Measurements from ENCODE around the gene SUSD1. TPM values are rescaled to one million over a fixed set of nuclear protein-coding genes. Genes with fewer than 3 reads are reported as not detected.
"Not testable (repeated sequence)": the region's sequence is repeated elsewhere in the genome, so short reads cannot be mapped to it uniquely, and the experiment has no call there.

Gene SUSD1
- total and polyA plus RNA-seq, 4 experiments from 2014 or later: 3.6 to 8.4 (median 5.8) TPM

DNA sequence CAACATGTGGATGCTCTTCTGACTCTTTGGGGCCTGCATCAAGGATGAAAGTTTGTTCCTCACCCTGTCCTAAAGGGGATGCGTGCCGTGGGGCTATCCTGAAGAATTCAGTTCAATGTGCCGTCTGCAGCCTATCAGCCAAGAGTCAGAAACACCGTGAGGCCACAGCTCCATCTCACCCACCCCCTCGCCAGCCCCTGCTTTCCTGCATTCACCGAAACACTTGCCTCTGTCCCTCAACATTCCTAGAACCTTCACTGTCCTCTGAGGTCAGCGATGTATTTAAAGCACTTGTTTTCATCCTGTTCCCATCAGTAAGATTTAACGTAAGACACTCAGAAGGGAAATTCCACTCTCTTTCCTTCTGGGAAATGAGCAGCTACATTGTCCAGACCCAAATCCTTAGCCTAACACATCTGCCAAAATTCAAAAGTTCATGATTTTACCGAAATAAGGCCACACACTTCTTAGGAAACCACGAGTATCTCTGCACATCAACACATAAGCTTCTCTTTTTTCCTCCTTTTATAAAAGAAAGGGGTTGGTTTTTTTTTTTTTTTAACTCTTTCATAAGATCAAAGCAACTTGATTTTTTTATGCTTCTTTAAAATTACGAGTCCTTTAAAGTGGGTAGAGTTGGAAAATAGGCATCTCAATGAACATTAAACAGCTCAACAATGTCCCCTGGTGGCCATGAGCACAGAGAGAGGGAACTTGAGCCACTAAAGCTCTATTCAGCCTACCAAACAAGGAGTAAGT, 100.7 kb downstream of the SUSD1 start:
- Mint-ChIP-seq H3K4me3 (peak overlapping the region; percentile 51 to 82 (median 74)), H3K27me3 (no peaks in the 10 kb centered on the region), H3K9me3 (no peaks in the 10 kb centered on the region), H3K4me1 (peaks cover 23 to 41% (median 29%) of the 10 kb centered on the region in 4 donors), H3K27ac (peak overlapping the region; percentile 20 to 82 (median 46)), H3K36me3 (peaks cover 4 to 8% of the 10 kb centered on the region in 2 donors)
- peak; percentile 74 to 77 (median 75) for DNase-seq
- ChIA-PET POLR2A (ENCODE audit: partially characterized antibody) (interaction anchor here (0.7 to 1.7 kb wide), 8 partner anchors 36 to 477 kb away, joined by 3 to 11 read pairs (median 5); partner anchors contain the start of genes PTBP3 and UGCG), CTCF (ENCODE audit: partially characterized antibody) (interaction anchor here (0.6 to 8.2 kb wide), 71 partner anchors 10 to 600 kb away, joined by 3 to 216 read pairs (median 5); partner anchors contain the start of gene UGCG)
- Histone ChIP-seq H3K27me3 (ENCODE audit: insufficient read depth, low read length) (no peaks in the 10 kb centered on the region), H3K4me1 (ENCODE audit: insufficient read depth, low read length) (peaks cover 26% of the 10 kb centered on the region), H3K36me3 (ENCODE audit: insufficient read depth, low read length) (no peaks in the 10 kb centered on the region), H3K27ac (ENCODE audit: low read depth, low read length) (no peak overlapping the region), H3K9me3 (ENCODE audit: control insufficient read depth in 1 of 2, low read length in 2 of 2) (no peaks in the 10 kb centered on the region), H3K4me3 (ENCODE audit: low read length in 2 of 2) (no peak overlapping the region)
- intact Hi-C loops (cut with micrococcal nuclease): loop anchor here (1.0 kb wide), 4 partner anchors 148 to 476 kb away; partner anchors contain the start of gene UGCG

DNA sequence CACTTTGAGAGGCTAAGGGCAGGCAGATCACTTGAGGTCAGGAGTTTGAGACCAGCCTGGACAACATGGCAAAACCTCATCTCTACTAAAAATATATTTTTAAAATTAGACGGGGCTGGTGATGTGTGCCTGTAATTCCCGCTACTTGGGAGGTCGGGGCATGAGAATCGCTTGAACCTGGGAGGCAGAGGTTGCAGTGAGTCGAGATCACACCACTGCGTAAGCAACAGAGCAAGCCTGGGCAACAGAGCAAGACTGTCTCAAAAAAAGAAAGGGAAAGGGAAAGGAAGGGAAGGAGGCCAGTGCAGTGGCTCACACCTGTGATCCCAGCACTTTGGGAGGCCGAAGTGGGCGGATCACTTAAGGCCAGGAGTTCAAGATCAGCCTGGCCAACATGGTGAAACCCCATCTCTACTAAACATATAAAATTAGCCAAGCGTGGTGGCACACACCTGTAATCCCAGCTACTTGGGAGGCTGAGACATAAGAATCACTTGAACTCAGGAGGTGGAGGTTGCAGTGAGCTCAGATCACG, 101.4 kb downstream of the SUSD1 start:
- not testable (repeated sequence) for H3K27me3 ChIP-seq (ENCODE audit: insufficient read depth, low read length); DNase-seq; H3K4me3 ChIP-seq (ENCODE audit: low read length in 2 of 2); H3K36me3 ChIP-seq (ENCODE audit: insufficient read depth, low read length); H3K9me3 Mint-ChIP-seq; H3K27me3 Mint-ChIP-seq; H3K27ac ChIP-seq (ENCODE audit: low read depth, low read length); H3K9me3 ChIP-seq (ENCODE audit: control insufficient read depth in 1 of 2, low read length in 2 of 2)
- H3K4me3 Mint-ChIP-seq: peak overlapping the region in 3 of 8 donors; percentile 31 to 52 (median 47)
- POLR2A ChIA-PET (ENCODE audit: partially characterized antibody): interaction anchor here (1.3 to 1.7 kb wide), 3 partner anchors 147 to 307 kb away, joined by 3 to 8 read pairs (median 3); partner anchors contain the start of gene PTBP3
- intact Hi-C loops (cut with micrococcal nuclease): loop anchor here (1.0 kb wide), 4 partner anchors 147 to 475 kb away; partner anchors contain the start of gene UGCG
- CTCF ChIA-PET (ENCODE audit: partially characterized antibody): interaction anchor here (0.9 to 8.2 kb wide), 26 partner anchors 17 to 477 kb away, joined by 3 to 216 read pairs (median 8); partner anchors contain the start of gene UGCG
- peak overlapping the region in 1 of 7 donors; percentile 16 for H3K27ac Mint-ChIP-seq
- peaks cover 23 to 41% (median 29%) of the 10 kb centered on the region in 4 donors for H3K4me1 Mint-ChIP-seq
- H3K36me3 Mint-ChIP-seq: peaks cover 8 to 11% of the 10 kb centered on the region in 2 donors
- peaks cover 26% of the 10 kb centered on the region for H3K4me1 ChIP-seq (ENCODE audit: insufficient read depth, low read length)

DNA sequence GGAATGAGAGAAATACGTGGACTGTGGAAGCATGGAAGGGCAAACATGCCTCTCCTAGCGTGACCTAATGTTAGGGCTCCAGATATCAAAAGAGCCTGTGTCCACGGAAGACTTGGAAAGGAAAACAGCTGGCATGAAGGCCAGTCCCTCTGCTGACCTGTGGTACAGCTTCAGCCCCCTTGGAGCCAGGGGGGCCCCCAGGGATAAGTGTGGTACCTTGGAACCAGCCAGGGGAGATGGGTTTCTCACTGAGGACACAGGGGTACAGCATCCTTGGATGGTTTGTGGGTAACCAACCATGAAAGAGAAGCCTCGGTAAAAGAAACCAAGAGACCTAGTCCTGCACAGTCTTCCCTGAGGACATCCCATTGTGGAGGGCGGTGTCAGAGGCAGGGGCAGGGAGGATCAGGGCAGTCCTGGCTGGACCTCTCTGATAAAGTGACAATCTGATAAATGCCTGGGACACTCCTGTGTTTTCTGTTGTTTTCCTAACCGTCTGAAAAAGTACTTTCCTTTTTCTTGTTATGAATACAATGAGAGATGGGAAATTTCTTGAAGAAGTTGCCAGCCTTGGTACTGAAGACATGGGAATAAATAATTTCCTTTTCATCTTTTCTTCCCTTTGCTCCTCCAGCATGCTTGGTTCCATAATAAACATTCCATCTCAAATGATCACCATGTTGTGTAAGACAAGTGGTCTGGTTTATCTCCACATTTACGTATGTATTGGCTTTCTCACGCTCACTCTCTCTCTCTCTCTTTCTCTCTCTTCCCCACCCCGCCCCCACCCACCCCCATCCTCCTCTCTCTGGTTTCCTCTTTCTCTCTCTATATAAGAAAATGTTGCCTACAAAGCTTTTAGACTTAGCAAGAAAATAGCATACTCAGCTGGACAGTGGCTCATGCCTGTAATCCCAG, 102.1 kb downstream of the SUSD1 start:
- H3K27me3 Mint-ChIP-seq: no peaks in the 10 kb centered on the region
- no peaks in the 10 kb centered on the region for H3K36me3 ChIP-seq (ENCODE audit: insufficient read depth, low read length)
- peaks cover 23 to 41% (median 29%) of the 10 kb centered on the region in 4 donors for H3K4me1 Mint-ChIP-seq
- CTCF ChIA-PET (ENCODE audit: partially characterized antibody): interaction anchor here (1.3 to 8.2 kb wide), 12 partner anchors 9 to 313 kb away, joined by 3 to 216 read pairs (median 12); partner anchors contain the start of gene UGCG
- H3K4me3 Mint-ChIP-seq: peak overlapping the region in 1 of 8 donors; percentile 23
- peaks cover 26% of the 10 kb centered on the region for H3K4me1 ChIP-seq (ENCODE audit: insufficient read depth, low read length)
- H3K9me3 Mint-ChIP-seq: no peaks in the 10 kb centered on the region
- H3K27ac Mint-ChIP-seq: no peak overlapping the region
- no peak for DNase-seq
- intact Hi-C loops (cut with micrococcal nuclease): no loop called here
- H3K27ac ChIP-seq (ENCODE audit: low read depth, low read length): no peak overlapping the region
- no peaks in the 10 kb centered on the region for H3K9me3 ChIP-seq (ENCODE audit: control insufficient read depth in 1 of 2, low read length in 2 of 2)
- no peak overlapping the region for H3K4me3 ChIP-seq (ENCODE audit: low read length in 2 of 2)
- no peaks in the 10 kb centered on the region for H3K27me3 ChIP-seq (ENCODE audit: insufficient read depth, low read length)
- H3K36me3 Mint-ChIP-seq: peaks cover 11 to 16% of the 10 kb centered on the region in 2 donors
- POLR2A ChIA-PET (ENCODE audit: partially characterized antibody): no interaction called here

GRCh38 chr9:112069318-112070169, 105.6 kb downstream of the SUSD1 start:
- CTCF ChIA-PET (ENCODE audit: partially characterized antibody): interaction anchor here (0.9 kb wide), 1 partner anchor 18 kb away, joined by 3 read pairs; no protein-coding TSS in a partner anchor
- Mint-ChIP-seq H3K4me1 (peaks cover 10 to 20% (median 13%) of the 10 kb centered on the region in 4 donors), H3K36me3 (peaks cover 7 to 18% of the 10 kb centered on the region in 2 donors), H3K9me3 (no peaks in the 10 kb centered on the region), H3K27me3 (no peaks in the 10 kb centered on the region), H3K4me3 (no peak overlapping the region), H3K27ac (no peak overlapping the region)
- Histone ChIP-seq H3K27me3 (ENCODE audit: insufficient read depth, low read length) (no peaks in the 10 kb centered on the region), H3K4me1 (ENCODE audit: insufficient read depth, low read length) (peaks cover 15% of the 10 kb centered on the region), H3K4me3 (ENCODE audit: low read length in 2 of 2) (no peak overlapping the region), H3K36me3 (ENCODE audit: insufficient read depth, low read length) (no peaks in the 10 kb centered on the region), H3K9me3 (ENCODE audit: control insufficient read depth in 1 of 2, low read length in 2 of 2) (no peaks in the 10 kb centered on the region), H3K27ac (ENCODE audit: low read depth, low read length) (no peak overlapping the region)
- intact Hi-C loops (cut with micrococcal nuclease): no loop called here
- POLR2A ChIA-PET (ENCODE audit: partially characterized antibody): no interaction called here
- DNase-seq: no peak

DNA sequence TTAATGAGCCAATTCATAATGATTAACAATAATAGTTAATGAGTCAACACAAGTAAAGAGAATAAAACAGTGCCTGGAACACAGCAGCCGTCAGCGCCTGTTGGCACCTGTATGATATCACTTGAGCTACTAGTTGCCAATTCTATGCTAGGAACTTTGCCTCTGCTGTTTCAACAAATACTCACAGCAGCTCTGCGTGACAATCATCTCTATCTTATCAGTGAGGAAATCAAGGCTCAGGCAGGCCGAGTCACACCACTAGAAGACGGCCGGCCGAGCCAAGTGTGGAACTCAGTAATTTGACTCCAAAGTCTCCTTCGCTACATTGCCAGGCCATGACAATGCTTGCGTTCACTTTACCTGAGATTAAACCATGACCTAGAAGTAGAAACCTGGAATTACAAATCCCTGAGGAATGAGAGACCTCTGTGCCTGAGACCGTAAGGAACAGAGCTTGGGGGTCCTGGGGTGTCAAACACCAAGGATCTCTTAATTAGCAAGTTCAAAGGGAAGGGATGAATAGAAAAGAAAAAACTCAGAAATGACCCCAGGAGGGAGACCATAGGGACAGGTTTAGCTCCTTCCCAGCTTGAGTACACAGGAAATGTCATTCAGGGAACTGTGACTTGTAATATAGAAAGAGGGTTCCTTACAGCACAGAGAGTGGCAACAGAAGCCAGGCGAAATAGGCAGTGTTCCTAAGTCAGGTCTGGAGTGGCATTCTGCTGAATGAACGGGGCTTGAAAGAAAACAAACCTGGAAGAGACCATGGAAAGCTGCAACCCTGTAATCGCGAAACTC, 109.1 kb downstream of the SUSD1 start:
- POLR2A ChIA-PET (ENCODE audit: partially characterized antibody): no interaction called here
- peak overlapping the region in 1 of 7 donors; percentile 22 for H3K27ac Mint-ChIP-seq
- DNase-seq: no peak
- H3K4me3 Mint-ChIP-seq: no peak overlapping the region
- CTCF ChIA-PET (ENCODE audit: partially characterized antibody): no interaction called here
- Histone ChIP-seq H3K9me3 (ENCODE audit: control insufficient read depth in 1 of 2, low read length in 2 of 2) (no peaks in the 10 kb centered on the region), H3K4me1 (ENCODE audit: insufficient read depth, low read length) (peaks cover 13% of the 10 kb centered on the region), H3K4me3 (ENCODE audit: low read length in 2 of 2) (no peak overlapping the region), H3K36me3 (ENCODE audit: insufficient read depth, low read length) (no peaks in the 10 kb centered on the region), H3K27ac (ENCODE audit: low read depth, low read length) (no peak overlapping the region), H3K27me3 (ENCODE audit: insufficient read depth, low read length) (no peaks in the 10 kb centered on the region)
- intact Hi-C loops (cut with micrococcal nuclease): no loop called here
- H3K27me3 Mint-ChIP-seq: no peaks in the 10 kb centered on the region
- peaks cover 9 to 21% (median 11%) of the 10 kb centered on the region in 4 donors for H3K4me1 Mint-ChIP-seq
- H3K36me3 Mint-ChIP-seq: peaks cover 7 to 29% of the 10 kb centered on the region in 2 donors
- H3K9me3 Mint-ChIP-seq: no peaks in the 10 kb centered on the region

DNA sequence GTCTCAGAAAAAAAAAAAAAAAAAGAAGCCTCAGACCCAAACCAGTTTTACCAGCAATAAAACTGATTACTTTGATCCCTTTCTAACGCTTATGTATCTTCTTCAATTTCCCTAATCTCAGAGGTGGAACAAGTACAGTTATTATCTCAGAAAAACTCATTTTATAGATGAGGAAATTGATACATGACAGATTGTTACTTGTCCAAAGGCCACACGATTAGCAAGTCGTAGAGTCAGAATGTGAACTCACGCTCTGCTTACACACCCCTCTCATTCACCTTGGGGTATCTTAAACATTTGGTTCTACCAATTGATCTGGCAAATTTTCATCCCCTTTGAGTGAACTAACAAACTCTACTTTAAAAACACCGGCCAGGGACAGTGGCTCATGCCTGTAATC, 110.2 kb downstream of the SUSD1 start:
- DNase-seq: no peak
- H3K36me3 Mint-ChIP-seq: peaks cover 7 to 24% of the 10 kb centered on the region in 2 donors
- no peak overlapping the region for H3K27ac Mint-ChIP-seq
- Histone ChIP-seq H3K36me3 (ENCODE audit: insufficient read depth, low read length) (no peaks in the 10 kb centered on the region), H3K4me3 (ENCODE audit: low read length in 2 of 2) (no peak overlapping the region), H3K27me3 (ENCODE audit: insufficient read depth, low read length) (no peaks in the 10 kb centered on the region), H3K4me1 (ENCODE audit: insufficient read depth, low read length) (peaks cover 15% of the 10 kb centered on the region), H3K9me3 (ENCODE audit: control insufficient read depth in 1 of 2, low read length in 2 of 2) (no peaks in the 10 kb centered on the region), H3K27ac (ENCODE audit: low read depth, low read length) (no peak overlapping the region)
- ChIA-PET CTCF (ENCODE audit: partially characterized antibody) (no interaction called here), POLR2A (ENCODE audit: partially characterized antibody) (no interaction called here)
- intact Hi-C loops (cut with micrococcal nuclease): no loop called here
- H3K27me3 Mint-ChIP-seq: no peaks in the 10 kb centered on the region
- peaks cover 9 to 26% (median 15%) of the 10 kb centered on the region in 4 donors for H3K4me1 Mint-ChIP-seq
- no peak overlapping the region for H3K4me3 Mint-ChIP-seq
- no peaks in the 10 kb centered on the region for H3K9me3 Mint-ChIP-seq

Measured in CD4-positive, alpha-beta memory T cell (primary cell).